K562 (cell line): Measurements from ENCODE around the gene CMSS1. TPM values are rescaled to one million over a fixed set of nuclear protein-coding genes. Genes with fewer than 3 reads are reported as not detected.

Source experiments
- ATAC-seq: fragments of 200-7000 bp; cut with Tn5 transposase; 3 replicates; pipeline ENCODE4 v1.9.1; 2020; ENCODE audit warnings: moderate library complexity
- BruUV-seq: library from RNA; stranded (reverse); fragments of 400-500 nt; replicated peaks from 2 replicates; lab custom pipeline; 2021; lab: Mats Ljungman, UMichigan
- CTCF ChIA-PET: fragments of 300-600 bp; formaldehyde crosslinking; extraction: SDS; loops from one replicate; lab custom pipeline; 2021; ENCODE audit warnings: low intra/inter-chr PET ratio; lab: Yijun Ruan, JAX
- POLR2A ChIA-PET: fragments of 300-600, 350-650 bp; sonication (Branson Sonifier 250); formaldehyde crosslinking; extraction: SDS; loops from one replicate; lab custom pipeline; 2021; ENCODE audit warnings: antibody characterized with exemption, inconsistent platforms; lab: Yijun Ruan, JAX
- DNase-seq, 4 experiments: peaks; one replicate each; pipeline versions ENCODE4 v3.0.0 to v3.0.0-alpha.2; 2011 to 2018; ENCODE audit warnings: low spot score in 3 of 4, mixed read lengths in 3 of 4; ENCODE audit errors: extremely low read depth in 1 of 4
- FAIRE-seq: peaks from 2 replicates; lab custom pipeline; 2011; peaks lifted over from hg19 to GRCh38; lab: Jason Lieb, UNC
- H2AFZ ChIP-seq: 2 replicates; pipeline ENCODE4 v1.6.0; 2011; ENCODE audit warnings: low read depth, low read length, control low read depth, inconsistent platforms
- H3K27ac ChIP-seq: fragments of 200-600 bp; 3 replicates; pipeline ENCODE4 v1.8.0; 2011; ENCODE audit warnings: low read depth, mild to moderate bottlenecking, control low read depth, inconsistent platforms, low read length, moderate library complexity, mixed read lengths; ENCODE audit errors: extremely low read depth
- H3K27me3 ChIP-seq, 2 experiments: fragments of 300-600 bp in 1 of 2; 2 replicates in 1 of 2; 3 replicates in 1 of 2; pipeline versions ENCODE4 v1.6.0 to v1.8.0; 2011; ENCODE audit warnings: inconsistent platforms in 2 of 2, low read length in 2 of 2, mild to moderate bottlenecking in 1 of 2, mixed read lengths in 1 of 2, moderate library complexity in 1 of 2; ENCODE audit not compliant: control insufficient read depth in 2 of 2, insufficient read depth in 2 of 2
- H3K36me3 ChIP-seq: fragments of 300-600 bp; 3 replicates; pipeline ENCODE4 v1.8.0; 2011; ENCODE audit warnings: mild to moderate bottlenecking, low read length, inconsistent platforms; ENCODE audit not compliant: control insufficient read depth, insufficient read depth
- H3K4me1 ChIP-seq, 2 experiments: fragments of 200-600 bp in 1 of 2; replicated peaks in 1 of 2; 2 replicates in 1 of 2; 3 replicates in 1 of 2; pipeline versions ENCODE4 v1.5.1 to v1.8.0; 2011; ENCODE audit warnings: inconsistent platforms in 2 of 2, low read length in 2 of 2, mild to moderate bottlenecking in 1 of 2, mixed read lengths in 1 of 2, moderate library complexity in 1 of 2; ENCODE audit not compliant: control insufficient read depth in 2 of 2, insufficient read depth in 2 of 2
- H3K4me2 ChIP-seq: 2 replicates; pipeline ENCODE4 v1.6.1; 2011; ENCODE audit warnings: low read length, control low read depth, inconsistent platforms, mixed read lengths; ENCODE audit not compliant: insufficient read depth
- H3K4me3 ChIP-seq: fragments of 200-600 bp; sonication (generic), shearing (Covaris generic); 2 replicates; pipeline ENCODE4 v1.5.1; 2016; ENCODE audit warnings: control low read depth, inconsistent platforms
- H3K79me2 ChIP-seq: fragments of 200-600 bp; 3 replicates; pipeline ENCODE4 v1.8.0; 2011; ENCODE audit warnings: low read length, inconsistent platforms; ENCODE audit not compliant: control insufficient read depth, insufficient read depth
- H3K9ac ChIP-seq, 2 experiments: 2 replicates each; pipeline versions ENCODE4 v1.6.0 to v1.6.1; 2011; ENCODE audit warnings: low read depth in 2 of 2, low read length in 2 of 2, control low read depth in 1 of 2, inconsistent platforms in 1 of 2, mild to moderate bottlenecking in 1 of 2, mixed read lengths in 1 of 2; ENCODE audit not compliant: insufficient read depth in 1 of 2
- H3K9me1 ChIP-seq: one replicate; pipeline ENCODE4 v1.6.0; 2011; ENCODE audit warnings: inconsistent platforms, mild to moderate bottlenecking, low read length, moderate library complexity; ENCODE audit not compliant: control insufficient read depth, insufficient read depth
- H3K9me3 ChIP-seq: replicated peaks from 2 replicates; pipeline ENCODE4 v1.5.1; 2011; ENCODE audit warnings: low read depth, low read length, inconsistent platforms; ENCODE audit not compliant: control insufficient read depth, insufficient read depth
- H4K20me1 ChIP-seq: replicated peaks from 2 replicates; pipeline ENCODE4 v1.6.1; 2011; ENCODE audit warnings: low read length, inconsistent platforms, mixed read lengths; ENCODE audit not compliant: control insufficient read depth, insufficient read depth
- CREB3 ChIP-seq: fragments of 450-650 bp; conservative IDR thresholded peaks from 2 replicates; pipeline ENCODE4 v1.6.1; 2016; ENCODE audit warnings: missing genetic modification characterization, low read depth, mild to moderate bottlenecking, missing compliant biosample characterization, moderate library complexity
- GATAD2A ChIP-seq: fragments of 450-650 bp; IDR thresholded peaks from 2 replicates; pipeline ENCODE4 v1.6.1; 2017
- HDAC8 ChIP-seq: fragments of 450-650 bp; IDR thresholded peaks from 2 replicates; pipeline ENCODE4 v1.6.1; 2016; ENCODE audit warnings: mild to moderate bottlenecking, missing genetic modification characterization, moderate library complexity, missing compliant biosample characterization
- MCM3 ChIP-seq: fragments of 450-650 bp; IDR thresholded peaks from 2 replicates; pipeline ENCODE4 v1.6.1; 2016
- MECOM ChIP-seq: fragments of 250-450 bp; sonication (Bioruptor Pico); IDR thresholded peaks from 2 replicates; pipeline ENCODE4 v1.8.0; 2022; ENCODE audit warnings: inconsistent platforms
- NR2F6 ChIP-seq: fragments of 450-650 bp; formaldehyde crosslinking; IDR thresholded peaks from 2 replicates; pipeline ENCODE4 v1.4.0; 2020; ENCODE audit warnings: mild to moderate bottlenecking
- OTX1 ChIP-seq: fragments of 450-650 bp; formaldehyde crosslinking; IDR thresholded peaks from 2 replicates; pipeline ENCODE4 v1.4.0; 2022; ENCODE audit warnings: mild to moderate bottlenecking
- PURB ChIP-seq: sonication (generic); formaldehyde crosslinking; IDR thresholded peaks from 2 replicates; pipeline ENCODE4 v1.9.0; 2021; ENCODE audit warnings: low read depth, mild to moderate bottlenecking, missing genetic modification reagents
- SMARCB1 ChIP-seq: IDR thresholded peaks from 2 replicates; pipeline ENCODE4 v1.6.1; 2011; ENCODE audit warnings: improper control_type of control experiment, low read depth; ENCODE audit not compliant: insufficient read length
- ZBTB43 ChIP-seq: sonication (generic); formaldehyde crosslinking; IDR thresholded peaks from 2 replicates; pipeline ENCODE4 v1.8.0; 2023; ENCODE audit warnings: mild to moderate bottlenecking, missing genetic modification reagents
- ZC3H8 ChIP-seq: fragments of 450-650 bp; IDR thresholded peaks from 2 replicates; pipeline ENCODE4 v1.6.1; 2017
- ZFP36 ChIP-seq: fragments of 150-350 bp; IDR thresholded peaks from 2 replicates; pipeline ENCODE4 v1.6.1; 2018; ENCODE audit warnings: low read length, low read depth; ENCODE audit not compliant: partially characterized antibody
- ZNF316 ChIP-seq: fragments of 450-650 bp; IDR thresholded peaks from 2 replicates; pipeline ENCODE4 v1.6.1; 2016
- ZNF318 ChIP-seq, 2 experiments: fragments of 450-650 bp; IDR thresholded peaks; 2 replicates each; pipeline ENCODE4 v1.6.1; 2016; ENCODE audit warnings: mild to moderate bottlenecking in 2 of 2, borderline replicate concordance in 1 of 2, low read depth in 1 of 2, moderate library complexity in 1 of 2
- WGBS: fragments of 100-300 bp; shearing (Covaris generic); methylation state at CpG from one replicate; pipeline ENCODE4 v1.1.6; 2016; ENCODE audit warnings: low coverage, mixed read lengths; ENCODE audit not compliant: insufficient coverage; ENCODE audit errors: missing lambda C conversion rate; 5-methylcytosine and 5-hydroxymethylcytosine counted together
- in situ Hi-C: fragments of 300-500 bp; cut with MboI; formaldehyde crosslinking; loops from 4 replicates; pipeline ENCODE4 v1.15.0; 2018; ENCODE audit warnings: inconsistent platforms, mixed read lengths
- intact Hi-C: fragments of 100-400 bp; cut with micrococcal nuclease; formaldehyde crosslinking; loops from 2 replicates; pipeline ENCODE4 v1.14.2; 2022
- polyA plus RNA-seq, 8 experiments: library from polyadenylated mRNA; depleted of rRNA in 4 of 8; stranded (reverse) in 5 of 8; unstranded in 3 of 8; fragments of >200 nt; fragmentation: Nextera tagmentation in 2 of 8; fragmentation: Illumina TruSeq in 1 of 8; extraction: Ambion mirVana in 2 of 8; extraction: Trizol in 1 of 8; gene quantifications; 2 replicates each; pipeline versions ENCODE4 v1.2.1 to v1.2.3, GENCODE V29; 2011 to 2014; ENCODE audit warnings: inconsistent platforms in 1 of 8, missing spikeins in 1 of 8
- total RNA-seq, 7 experiments: library from RNA; depleted of rRNA in 6 of 7; stranded (reverse); fragments of >200 nt in 6 of 7; fragmentation: Illumina TruSeq in 2 of 7; extraction: Trizol in 2 of 7; gene quantifications; 2 replicates each; pipeline versions ENCODE4 v1.2.1 to v1.2.3, GENCODE V29; 2011 to 2021; ENCODE audit warnings: low replicate concordance in 1 of 7

Gene CMSS1
- total and polyA plus RNA-seq, 9 of the 15 experiments (the other 6 are each of a cell fraction or from before 2014, with no cell fraction given) = 46.9 to 109 (median 72.3) TPM

- Histone ChIP-seq H3K4me2 (no peak overlapping the region), H2AFZ (no peak overlapping the region), H3K36me3 (no peaks in the 10 kb centered on the region; the same call in 2 of the 3 replicates), H3K9me1 (no peaks in the 10 kb centered on the region), H3K27ac (no peak overlapping the region), H4K20me1 (no peaks in the 10 kb centered on the region), H3K9me3 (no peaks in the 10 kb centered on the region), H3K4me3 (no peak overlapping the region), H3K9ac (no peak overlapping the region), H3K79me2 (peaks cover 14% of the 10 kb centered on the region), H3K27me3 (no peaks in the 10 kb centered on the region), H3K4me1 (peaks cover 0 to 8% of the 10 kb centered on the region in 2 experiments; a peak in 3 of 5 replicates)
- CTCF ChIA-PET = no interaction called here
- intact Hi-C loops = no loop called here
- BruUV-seq = no TSS peak
- WGBS = 55% methylated on average over 4 of the region's 4 CpGs
- POLR2A ChIA-PET = no interaction called here
- in situ Hi-C loops = no loop called here
- DNase-seq (no peak), ATAC-seq (no peak), FAIRE-seq (no peak)
- no peak for TF ChIP-seq ZC3H8
- TF ChIP-seq MCM3 = no peak
- TF ChIP-seq SMARCB1 = no peak
- TF ChIP-seq PURB = no peak
- TF ChIP-seq GATAD2A = no peak
- TF ChIP-seq HDAC8 (tag) = no peak
- TF ChIP-seq NR2F6 (CRISPR knock-in tag) = no peak
- no peak for TF ChIP-seq ZBTB43
- TF ChIP-seq ZNF318 (IDR thresholded peaks at IDR 0.05; ENCODE audit: borderline replicate concordance in 1 of 2, low read depth in 1 of 2) = no peak
- TF ChIP-seq ZFP36 = no peak
- TF ChIP-seq MECOM (CRISPR knock-in tag) = no peak
- no peak for TF ChIP-seq OTX1 (CRISPR knock-in tag)
- no peak for TF ChIP-seq CREB3 (tag)
- no peak for TF ChIP-seq ZNF316
Measured at GRCh38 chr3:99925584-99926230, 108.0 kb downstream of the CMSS1 start.
